Panc1 (cell line): Measurements from ENCODE around the gene PIEZO1. TPM values are rescaled to one million over a fixed set of nuclear protein-coding genes. Genes with fewer than 3 reads are reported as not detected.

Experiments
- ATAC-seq: fragments of 200-7000 bp; cut with Tn5 transposase; 2 replicates; pipeline ENCODE4 v1.9.1; 2020; ENCODE audit warnings: mild to moderate bottlenecking, moderate library complexity
- BruUV-seq: library from RNA; stranded (reverse); fragments of 400-500 nt; replicated peaks from 2 replicates; lab custom pipeline; 2021; lab: Mats Ljungman, UMichigan
- CTCF ChIA-PET: fragments of 300-600 bp; sonication (Branson Sonifier 250); formaldehyde crosslinking; loops from one replicate; lab custom pipeline; 2022; ENCODE audit warnings: antibody characterized with exemption; lab: Charles Lee
- POLR2A ChIA-PET: fragments of 300-600 bp; sonication (Branson Sonifier 250); formaldehyde crosslinking; loops from one replicate; lab custom pipeline; 2022; ENCODE audit warnings: antibody characterized with exemption; lab: Charles Lee
- DNase-seq: peaks from one replicate; pipeline ENCODE4 v3.0.0-alpha.2; 2010; ENCODE audit warnings: low read depth, low spot score
- H3K27ac ChIP-seq: 2 replicates; pipeline ENCODE4 v1.5.1; 2011; ENCODE audit warnings: mild to moderate bottlenecking, low read length, inconsistent platforms
- H3K27me3 ChIP-seq: fragments of 200-500 bp; sonication (Bioruptor generic); 2 replicates; pipeline ENCODE4 v1.6.0; 2014; ENCODE audit warnings: low read length, inconsistent platforms; ENCODE audit not compliant: control insufficient read depth, insufficient read depth
- H3K36me3 ChIP-seq: fragments of 200-500 bp; sonication (Bioruptor generic); 2 replicates; pipeline ENCODE4 v1.5.1; 2014; ENCODE audit warnings: inconsistent platforms, mild to moderate bottlenecking, low read length, moderate library complexity; ENCODE audit not compliant: control insufficient read depth, insufficient read depth
- H3K4me1 ChIP-seq: 2 replicates; pipeline ENCODE4 v1.5.1; 2011; ENCODE audit warnings: inconsistent platforms, mild to moderate bottlenecking, low read length, moderate library complexity; ENCODE audit not compliant: control insufficient read depth, insufficient read depth
- H3K4me3 ChIP-seq, 2 experiments: 2 replicates each; pipeline ENCODE4 v1.5.1; 2011 to 2012; ENCODE audit warnings: low read depth in 2 of 2, low read length in 2 of 2, mild to moderate bottlenecking in 2 of 2, inconsistent platforms in 1 of 2, moderate library complexity in 1 of 2
- H3K9me3 ChIP-seq: fragments of 200-500 bp; sonication (Bioruptor generic); 2 replicates; pipeline ENCODE4 v1.5.1; 2014; ENCODE audit warnings: low read depth, mild to moderate bottlenecking, inconsistent platforms, low read length, moderate library complexity; ENCODE audit not compliant: control insufficient read depth, insufficient read depth
- CTCF ChIP-seq: fragments of 450-650 bp; IDR thresholded peaks from 2 replicates; pipeline ENCODE4 v1.5.1; 2017; ENCODE audit warnings: mild to moderate bottlenecking
- POLR2AphosphoS5 ChIP-seq: IDR thresholded peaks from 2 replicates; pipeline ENCODE4 v1.6.1; 2012; ENCODE audit warnings: mild to moderate bottlenecking, low read depth, low read length, moderate library complexity
- REST ChIP-seq, 2 experiments: IDR thresholded peaks; 2 replicates each; pipeline ENCODE4 v1.6.1; 2011 to 2012; ENCODE audit warnings: low read depth in 2 of 2, control low read depth in 1 of 2, low read length in 1 of 2, mild to moderate bottlenecking in 1 of 2, moderate library complexity in 1 of 2; ENCODE audit not compliant: insufficient read depth in 1 of 2
- SIN3A ChIP-seq: IDR thresholded peaks from 2 replicates; pipeline ENCODE4 v1.6.1; 2012; ENCODE audit warnings: low read depth, mild to moderate bottlenecking, low read length, moderate library complexity, borderline replicate concordance; ENCODE audit not compliant: insufficient read depth
- TCF7L2 ChIP-seq: IDR thresholded peaks from 2 replicates; pipeline ENCODE4 v1.6.1; 2011; ENCODE audit warnings: mild to moderate bottlenecking, low read depth, low read length, inconsistent platforms
- in situ Hi-C: cut with HindIII; loops from 2 replicates; pipeline ENCODE4 v1.10.0; 2016; ENCODE audit warnings: low sequenced_read_pairs, low pct_unique_long_range_greater_than_20kb
- intact Hi-C: fragments of 100-400 bp; cut with micrococcal nuclease; formaldehyde crosslinking; loops from one replicate; pipeline ENCODE4 v1.10.0; 2022; ENCODE audit not compliant: unreplicated experiment
- total RNA-seq: library from RNA; stranded (reverse); gene quantifications from one replicate; pipeline ENCODE4 v1.2.1, GENCODE V29; 2021; ENCODE audit not compliant: unreplicated experiment

PIEZO1 gene
- total RNA-seq, 1 experiment from 2014 or later = 175 TPM

GRCh38 chr16:88678224-88678979, 106.6 kb downstream of the PIEZO1 start:
- no peaks in the 10 kb centered on the region for H3K27me3 ChIP-seq
- TF ChIP-seq POLR2AphosphoS5 (no peak), TCF7L2 (no peak), CTCF (no peak), SIN3A (no peak)
- POLR2A ChIA-PET = no interaction called here
- DNase-seq (no peak), ATAC-seq (no peak)
- CTCF ChIA-PET = no interaction called here
- intact Hi-C loops = no loop called here
- H3K4me1 ChIP-seq = no peaks in the 10 kb centered on the region
- BruUV-seq = no TSS peak
- H3K36me3 ChIP-seq = no peaks in the 10 kb centered on the region
- no peak overlapping the region for H3K4me3 ChIP-seq
- no peaks in the 10 kb centered on the region for H3K9me3 ChIP-seq
- in situ Hi-C loops = no loop called here
- no peak overlapping the region for H3K27ac ChIP-seq

DNA sequence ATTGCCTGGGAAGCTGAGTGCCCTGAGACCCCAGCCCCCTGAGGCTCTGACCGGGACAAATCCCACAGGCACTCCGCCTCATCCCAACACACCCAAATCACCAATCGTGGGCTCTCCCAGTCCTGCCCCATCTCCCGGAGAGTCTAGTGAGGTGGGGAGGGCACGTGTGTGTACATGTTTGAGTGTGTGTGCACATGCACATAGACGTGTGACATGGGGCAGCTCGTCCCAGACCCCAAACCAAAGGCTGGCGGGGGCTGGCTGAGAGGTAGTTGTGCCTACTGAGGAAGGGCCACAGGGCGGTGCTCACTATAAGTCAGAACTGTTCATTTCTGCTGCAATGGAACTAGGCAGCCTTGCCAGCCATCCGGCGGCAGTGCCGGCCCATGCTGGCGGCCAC, 107.3 kb downstream of the PIEZO1 start:
- Histone ChIP-seq H3K27ac (no peak overlapping the region), H3K36me3 (no peaks in the 10 kb centered on the region), H3K27me3 (no peaks in the 10 kb centered on the region), H3K4me3 (no peak overlapping the region), H3K9me3 (no peaks in the 10 kb centered on the region), H3K4me1 (no peaks in the 10 kb centered on the region)
- ChIA-PET CTCF (no interaction called here), POLR2A (no interaction called here)
- no TSS peak for BruUV-seq
- no peak for DNase-seq
- TF ChIP-seq TCF7L2 (no peak), CTCF (no peak)
- intact Hi-C loops (no loop called here), in situ Hi-C loops (no loop called here)
- ATAC-seq = no peak

GRCh38 chr16:88676502-88677242, 108.3 kb downstream of the PIEZO1 start:
- H3K4me3 ChIP-seq = no peak overlapping the region
- TF ChIP-seq CTCF (no peak), POLR2AphosphoS5 (no peak), SIN3A (no peak), REST (IDR thresholded peaks at IDR 0.05; ENCODE audit: insufficient read depth in 1 of 2, low read depth in 2 of 2, low read length in 1 of 2) (no peak), TCF7L2 (no peak)
- no peak for DNase-seq
- no peak for ATAC-seq
- H3K9me3 ChIP-seq = no peaks in the 10 kb centered on the region
- CTCF ChIA-PET = no interaction called here
- H3K27me3 ChIP-seq = no peaks in the 10 kb centered on the region
- no peaks in the 10 kb centered on the region for H3K36me3 ChIP-seq
- POLR2A ChIA-PET = no interaction called here
- H3K27ac ChIP-seq = no peak overlapping the region
- in situ Hi-C loops = no loop called here
- intact Hi-C loops = no loop called here
- no TSS peak for BruUV-seq
- no peaks in the 10 kb centered on the region for H3K4me1 ChIP-seq
